Measurements from ENCODE around the gene MGAM2.

The MGAM2 gene

GRCh38 chr7:142123184-142123583 is 11.7 kb downstream of the MGAM2 start:
- no peak for DNase-seq

GRCh38 chr7:142125256-142125955 is 13.9 kb downstream of the MGAM2 start:
- DNase-seq, result no peak

- no peak for DNase-seq
Observed at GRCh38 chr7:142130267-142130666, 18.7 kb downstream of the MGAM2 start.

GRCh38 chr7:142131439-142132185 is 20.1 kb downstream of the MGAM2 start:
- no peak for DNase-seq

GRCh38 chr7:142133731-142134148 is 22.2 kb downstream of the MGAM2 start:
- DNase-seq, result no peak

- no peak for DNase-seq
Observed at GRCh38 chr7:142134909-142135308, 23.4 kb downstream of the MGAM2 start.

GRCh38 chr7:142138996-142139395 is 27.5 kb downstream of the MGAM2 start:
- DNase-seq, result no peak

- DNase-seq, result peak; percentile 65
Observed at GRCh38 chr7:142139597-142140400, 28.3 kb downstream of the MGAM2 start.

GRCh38 chr7:142140401-142140959 is 29.0 kb downstream of the MGAM2 start:
- DNase-seq, result no peak

GRCh38 chr7:142142702-142143101 is 31.2 kb downstream of the MGAM2 start:
- DNase-seq, result no peak

GRCh38 chr7:142146124-142146523 is 34.6 kb downstream of the MGAM2 start:
- no peak for DNase-seq

GRCh38 chr7:142150356-142150755 is 38.8 kb downstream of the MGAM2 start:
- DNase-seq, result no peak

GRCh38 chr7:142150869-142151268 is 39.4 kb downstream of the MGAM2 start:
- no peak for DNase-seq

GRCh38 chr7:142152076-142152475 is 40.6 kb downstream of the MGAM2 start:
- DNase-seq, result no peak

GRCh38 chr7:142153400-142153799 is 41.9 kb downstream of the MGAM2 start:
- DNase-seq, result no peak

GRCh38 chr7:142158736-142159496 is 47.4 kb downstream of the MGAM2 start:
- no peak for DNase-seq

- no peak for DNase-seq
Observed at GRCh38 chr7:142161921-142162320, 50.4 kb downstream of the MGAM2 start.

- DNase-seq, result no peak
Observed at GRCh38 chr7:142168746-142169145, 57.2 kb downstream of the MGAM2 start.

GRCh38 chr7:142172932-142173331 is 61.4 kb downstream of the MGAM2 start:
- no peak for DNase-seq

GRCh38 chr7:142174441-142174840 is 62.9 kb downstream of the MGAM2 start:
- no peak for DNase-seq

- no peak for DNase-seq
Observed at GRCh38 chr7:142175594-142175993, 64.1 kb downstream of the MGAM2 start.

- no peak for DNase-seq
Observed at GRCh38 chr7:142176901-142177300, 65.4 kb downstream of the MGAM2 start.

- no peak for DNase-seq
Observed at GRCh38 chr7:142177869-142178268, 66.4 kb downstream of the MGAM2 start.

Measured in NCI-H524 treated with DMSO at 0.1 percent for 48 hours (cell line).